Erythroblast (primary cell): ENCODE measurements around the gene PPCDC.

Experiments used
- GATA1 ChIP-seq: IDR thresholded peaks from 2 replicates; pipeline ENCODE4 v1.6.1; 2011; ENCODE audit warnings: low read depth, mild to moderate bottlenecking, control low read depth, low read length, moderate library complexity
- POLR2A ChIP-seq: IDR thresholded peaks from 2 replicates; pipeline ENCODE4 v1.6.1; 2011; ENCODE audit warnings: mild to moderate bottlenecking, low read length

- TF ChIP-seq POLR2A (no peak), GATA1 (no peak)
These were observed 46.0 kb downstream of the PPCDC start for GRCh38 chr15:75069301-75069925.
